A549 treated with Mapracorat at 1 μM for 4 hours (cell line): Measurements from ENCODE around the gene ZCCHC7. TPM values are rescaled to one million over a fixed set of nuclear protein-coding genes. Genes with fewer than 3 reads are reported as not detected.

Source experiments
- total RNA-seq: library from RNA; stranded (reverse); fragments of 200-300 nt; extraction: Qiagen RNA extraction; gene quantifications from 5 replicates; pipeline ENCODE4 v1.2.3, GENCODE V29; 2022

The ZCCHC7 gene
- total RNA-seq: 10.8 to 13.3 TPM (median 12.2 TPM) in 5 replicates

DNA sequence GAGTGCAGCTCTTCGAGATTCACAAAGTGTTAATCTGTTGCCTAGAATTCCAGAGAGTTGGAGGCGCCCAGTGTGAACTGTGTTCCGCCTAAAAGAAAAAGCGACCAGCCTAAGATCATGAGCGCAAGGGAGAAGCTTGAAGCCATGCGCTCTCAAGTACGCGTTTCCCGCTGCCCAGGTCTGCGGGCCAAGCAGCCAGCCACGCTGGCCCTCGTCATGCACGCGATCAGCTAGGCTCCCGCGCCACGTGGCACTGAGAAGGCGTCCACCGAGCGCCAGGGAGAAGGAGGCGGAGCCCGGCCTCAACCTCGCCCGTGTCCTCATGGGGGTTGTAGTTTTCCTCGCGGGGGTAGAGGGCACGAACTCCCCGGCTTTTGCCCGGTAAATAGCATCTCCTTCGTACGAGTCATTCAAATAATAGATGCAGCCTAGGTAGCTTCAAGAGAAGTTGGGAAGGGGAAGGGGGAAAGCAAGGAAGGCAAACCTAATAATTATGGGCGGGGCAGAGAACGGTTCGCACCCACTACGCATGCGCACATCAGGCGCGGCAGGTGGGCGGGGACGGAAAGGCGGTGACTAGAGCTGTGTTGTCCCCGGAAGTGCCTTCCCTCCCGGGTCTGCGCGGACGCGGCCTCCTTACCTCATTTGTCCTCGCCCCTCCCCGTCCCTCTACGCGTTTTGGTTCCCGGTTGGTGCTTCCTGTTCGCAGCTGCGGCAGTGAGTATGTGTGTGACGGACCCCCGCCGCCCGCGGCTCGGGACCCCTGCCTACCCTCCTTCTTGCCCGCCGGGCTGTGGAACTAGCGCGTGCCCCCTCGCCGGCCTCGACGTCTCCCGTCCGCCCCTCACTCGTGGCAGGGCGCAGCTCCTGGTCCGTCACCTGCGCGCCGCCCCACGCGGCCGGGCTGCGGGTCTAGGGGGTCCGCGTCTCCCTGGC is at the start of gene ZCCHC7:
ZCCHC7 (plus strand) TSS at position 668 of the 936 bp plus-strand sequence.

Other genes starting within 250 kb of the ZCCHC7 start
- gene PAX5, start 86.3 kb upstream of the ZCCHC7 start, total RNA-seq: 0.02 TPM in 1 of 5 replicates, not detected in the others